Measurements from ENCODE around the gene DLST. TPM values are rescaled to one million over a fixed set of nuclear protein-coding genes. Genes with fewer than 3 reads are reported as not detected.

DLST gene
- total and polyA plus RNA-seq, 3 donors from 2014 or later, result 82.0 to 98.1 (median 82.8) TPM

GRCh38 chr14:74945261-74945851, 63.6 kb downstream of the DLST start:
- no peaks in the 10 kb centered on the region for H3K36me3 ChIP-seq (ENCODE audit: low read depth, missing control alignments)
- no peaks in the 10 kb centered on the region for H3K9me3 ChIP-seq
- 76 to 84% methylated on average over 17 of the region's 17 CpGs for WGBS, 2 donors
- TF ChIP-seq POLR2A (IDR thresholded peaks at IDR 0.05), result no peak
- peak; percentile 27 to 55 (median 39) for TF ChIP-seq CTCF (IDR thresholded peaks at IDR 0.05)
- peak; percentile 60 for DNase-seq
- H3K27ac ChIP-seq, result no peak overlapping the region
- H3K4me1 ChIP-seq, result peaks cover 16% of the 10 kb centered on the region
- H3K4me3 ChIP-seq, result no peak overlapping the region
- no peaks in the 10 kb centered on the region for H3K27me3 ChIP-seq
- intact Hi-C loops (cut with DNase I; ENCODE audit: low total_unique reads), result loop anchor here (10.0 kb wide), 1 partner anchor 119 kb away; the partner anchor contains the start of genes ACYP1 and ZC2HC1C

GRCh38 chr14:74945852-74946658, 64.3 kb downstream of the DLST start:
- peak overlapping the region in 1 of 2 donors; percentile 23 for H3K27ac ChIP-seq
- no peaks in the 10 kb centered on the region for H3K9me3 ChIP-seq

GRCh38 chr14:74946659-74947281, 65.1 kb downstream of the DLST start:
- intact Hi-C loops (cut with DNase I; ENCODE audit: low total_unique reads), result loop anchor here (10.0 kb wide), 1 partner anchor 118 kb away; the partner anchor contains the start of genes ACYP1 and ZC2HC1C
- no peak overlapping the region for H3K4me3 ChIP-seq
- H3K27me3 ChIP-seq, result no peaks in the 10 kb centered on the region
- no peaks in the 10 kb centered on the region for H3K36me3 ChIP-seq (ENCODE audit: low read depth, missing control alignments)
- 44 to 57% methylated on average over 5 of the region's 5 CpGs for WGBS, 2 donors
- peak overlapping the region in 1 of 2 donors; percentile 23 for H3K27ac ChIP-seq
- TF ChIP-seq POLR2A (IDR thresholded peaks at IDR 0.05) (no peak), CTCF (IDR thresholded peaks at IDR 0.05) (peak in 1 of 3 experiments; percentile 24)
- no peak for DNase-seq
- no peaks in the 10 kb centered on the region for H3K9me3 ChIP-seq
- H3K4me1 ChIP-seq, result peaks cover 6% of the 10 kb centered on the region

More at GRCh38 chr14:74945852-74946658, 64.3 kb downstream of the DLST start:
- no peak overlapping the region for H3K4me3 ChIP-seq
- intact Hi-C loops (cut with DNase I; ENCODE audit: low total_unique reads), result loop anchor here (10.0 kb wide), 1 partner anchor 119 kb away; the partner anchor contains the start of genes ACYP1 and ZC2HC1C
- H3K4me1 ChIP-seq, result peaks cover 9% of the 10 kb centered on the region
- peak; percentile 78 for DNase-seq
- TF ChIP-seq POLR2A (IDR thresholded peaks at IDR 0.05), result no peak
- TF ChIP-seq CTCF (IDR thresholded peaks at IDR 0.05), result peak; percentile 79 to 90 (median 83)
- WGBS, 2 donors, result 50 to 61% methylated on average over 14 to 17 of the region's 17 CpGs
- no peaks in the 10 kb centered on the region for H3K36me3 ChIP-seq (ENCODE audit: low read depth, missing control alignments)
- no peaks in the 10 kb centered on the region for H3K27me3 ChIP-seq

- intact Hi-C loops (cut with DNase I; ENCODE audit: low total_unique reads), result loop anchor here (10.0 kb wide), 1 partner anchor 117 kb away; the partner anchor contains the start of genes ACYP1 and ZC2HC1C
- Histone ChIP-seq H3K36me3 (ENCODE audit: low read depth, missing control alignments) (no peaks in the 10 kb centered on the region), H3K27me3 (no peaks in the 10 kb centered on the region), H3K9me3 (no peaks in the 10 kb centered on the region), H3K27ac (no peak overlapping the region), H3K4me1 (peaks cover 6% of the 10 kb centered on the region), H3K4me3 (no peak overlapping the region)
- DNase-seq, result no peak
- TF ChIP-seq POLR2A (IDR thresholded peaks at IDR 0.05) (no peak), CTCF (IDR thresholded peaks at IDR 0.05) (no peak)
- WGBS, 2 donors, result 90 to 94% methylated on average over 13 of the region's 13 CpGs
These were observed 65.9 kb downstream of the DLST start for GRCh38 chr14:74947353-74948227.
